Neural progenitor cell (in vitro differentiated cells): Measurements from ENCODE around the gene WNK1. TPM values are rescaled to one million over a fixed set of nuclear protein-coding genes. Genes with fewer than 3 reads are reported as not detected.

Experiments used
- DNase-seq: peaks from one replicate; pipeline ENCODE4 v3.0.0-alpha.2; 2016; ENCODE audit warnings: low spot score
- H2AFZ ChIP-seq: fragments of 200-600 bp; sonication (generic); replicated peaks from 2 replicates; pipeline ENCODE4 v1.6.1; 2016; ENCODE audit warnings: antibody characterized with exemption
- H3F3A ChIP-seq: fragments of 200-600 bp; sonication (generic); 2 replicates; pipeline ENCODE4 v1.6.1; 2016; ENCODE audit warnings: antibody characterized with exemption, low read depth
- H3K27ac ChIP-seq: fragments of 200-600 bp; sonication (generic); 2 replicates; pipeline ENCODE4 v1.5.1; 2016; ENCODE audit warnings: mild to moderate bottlenecking
- H3K27me3 ChIP-seq: fragments of 200-600 bp; sonication (generic); 2 replicates; pipeline ENCODE4 v1.6.1; 2016; ENCODE audit warnings: mild to moderate bottlenecking, moderate library complexity
- H3K36me3 ChIP-seq: fragments of 200-600 bp; sonication (generic); 2 replicates; pipeline ENCODE4 v1.5.1; 2016
- H3K4me1 ChIP-seq: fragments of 200-600 bp; sonication (generic); 2 replicates; pipeline ENCODE4 v1.6.1; 2016; ENCODE audit warnings: mixed run types
- H3K4me2 ChIP-seq: fragments of 200-600 bp; sonication (generic); 2 replicates; pipeline ENCODE4 v1.6.1; 2016
- H3K4me3 ChIP-seq: fragments of 200-600 bp; sonication (generic); 2 replicates; pipeline ENCODE4 v1.5.1; 2016
- H3K79me2 ChIP-seq: fragments of 200-600 bp; sonication (generic); 2 replicates; pipeline ENCODE4 v1.6.1; 2016; ENCODE audit warnings: low read depth
- H3K9ac ChIP-seq: fragments of 200-600 bp; sonication (generic); 2 replicates; pipeline ENCODE4 v1.6.1; 2016
- H3K9me3 ChIP-seq: fragments of 200-600 bp; sonication (generic); 2 replicates; pipeline ENCODE4 v1.5.1; 2016; ENCODE audit warnings: low read depth
- H4K20me1 ChIP-seq: fragments of 200-600 bp; sonication (generic); 2 replicates; pipeline ENCODE4 v1.6.1; 2016; ENCODE audit warnings: low read depth
- H3K27ac Mint-ChIP-seq: 3 replicates; pipeline ENCODE4 v1.8.0; 2021; ENCODE audit warnings: mixed read lengths
- H3K27me3 Mint-ChIP-seq: 2 replicates; pipeline ENCODE4 v1.8.0; 2022; ENCODE audit warnings: low read depth, mild to moderate bottlenecking, inconsistent platforms, moderate library complexity, mixed read lengths; ENCODE audit not compliant: insufficient read depth
- H3K36me3 Mint-ChIP-seq: 3 replicates; pipeline ENCODE4 v1.8.0; 2021; ENCODE audit warnings: mixed read lengths
- H3K4me1 Mint-ChIP-seq: 3 replicates; pipeline ENCODE4 v1.8.0; 2021; ENCODE audit warnings: mixed read lengths
- H3K4me3 Mint-ChIP-seq: 3 replicates; pipeline ENCODE4 v1.8.0; 2021; ENCODE audit warnings: mild to moderate bottlenecking, moderate library complexity, mixed read lengths
- H3K9me3 Mint-ChIP-seq: 3 replicates; pipeline ENCODE4 v1.8.0; 2020; ENCODE audit warnings: mixed read lengths
- CTCF ChIP-seq: fragments of 200-600 bp; sonication (generic); IDR thresholded peaks from 2 replicates; pipeline ENCODE4 v1.5.1; 2017; ENCODE audit warnings: antibody characterized with exemption, mild to moderate bottlenecking
- EZH2 ChIP-seq: fragments of 200-600 bp; sonication (generic); IDR thresholded peaks from 2 replicates; pipeline ENCODE4 v1.6.1; 2017; ENCODE audit warnings: antibody characterized with exemption, mild to moderate bottlenecking, moderate library complexity
- EZH2phosphoT487 ChIP-seq: fragments of 200-600 bp; sonication (generic); IDR thresholded peaks from 2 replicates; pipeline ENCODE4 v1.6.1; 2017; ENCODE audit warnings: antibody characterized with exemption
- total RNA-seq: library from RNA; depleted of rRNA; stranded (reverse); fragments of >200 nt; gene quantifications from 2 replicates; pipeline ENCODE4 v1.2.3, GENCODE V29; 2015; ENCODE audit warnings: low replicate concordance

The WNK1 gene
- total RNA-seq, 1 donor from 2014 or later: 73.1 TPM

GRCh38 chr12:761256-761655 is 8.9 kb downstream of the WNK1 start:
- H3K9ac ChIP-seq: no peak overlapping the region
- no peaks in the 10 kb centered on the region for H3K9me3 ChIP-seq
- no peak for DNase-seq
- peaks cover 71% of the 10 kb centered on the region for H4K20me1 ChIP-seq
- H3F3A ChIP-seq: no peaks in the 10 kb centered on the region
- H3K4me2 ChIP-seq: no peak overlapping the region
- H3K4me1 Mint-ChIP-seq: peaks cover 13% of the 10 kb centered on the region
- H3K36me3 Mint-ChIP-seq: peaks cover 33% of the 10 kb centered on the region
- TF ChIP-seq EZH2: no peak
- no peak for TF ChIP-seq CTCF
- no peak for TF ChIP-seq EZH2phosphoT487
- no peaks in the 10 kb centered on the region for H3K27me3 ChIP-seq
- peaks cover 6% of the 10 kb centered on the region for H3K4me1 ChIP-seq
- H3K4me3 ChIP-seq: no peak overlapping the region
- no peak overlapping the region for H3K4me3 Mint-ChIP-seq
- peaks cover 16% of the 10 kb centered on the region for H3K36me3 ChIP-seq
- no peak overlapping the region for H2AFZ ChIP-seq
- H3K27me3 Mint-ChIP-seq: no peaks in the 10 kb centered on the region
- H3K9me3 Mint-ChIP-seq: peaks cover 11% of the 10 kb centered on the region
- H3K27ac Mint-ChIP-seq: no peak overlapping the region
- H3K27ac ChIP-seq: no peak overlapping the region
- H3K79me2 ChIP-seq: peaks cover 100% of the 10 kb centered on the region

GRCh38 chr12:765840-766239 is 13.5 kb downstream of the WNK1 start:
- peaks cover 8% of the 10 kb centered on the region for H3K9me3 Mint-ChIP-seq
- H3K9ac ChIP-seq: no peak overlapping the region
- no peak overlapping the region for H2AFZ ChIP-seq
- H3K27me3 Mint-ChIP-seq: peaks cover 2% of the 10 kb centered on the region
- H3K27ac Mint-ChIP-seq: no peak overlapping the region
- H3K36me3 Mint-ChIP-seq: peaks cover 33% of the 10 kb centered on the region
- no peaks in the 10 kb centered on the region for H3K4me1 Mint-ChIP-seq
- H3K36me3 ChIP-seq: peaks cover 15% of the 10 kb centered on the region
- H3K4me3 Mint-ChIP-seq: no peak overlapping the region
- DNase-seq: no peak
- H3K79me2 ChIP-seq: peaks cover 100% of the 10 kb centered on the region
- H3K27ac ChIP-seq: no peak overlapping the region
- no peaks in the 10 kb centered on the region for H3F3A ChIP-seq
- TF ChIP-seq EZH2phosphoT487 (no peak), EZH2 (no peak), CTCF (no peak)
- H4K20me1 ChIP-seq: peaks cover 68% of the 10 kb centered on the region
- no peaks in the 10 kb centered on the region for H3K4me1 ChIP-seq
- no peak overlapping the region for H3K4me2 ChIP-seq
- no peaks in the 10 kb centered on the region for H3K9me3 ChIP-seq
- no peaks in the 10 kb centered on the region for H3K27me3 ChIP-seq
- H3K4me3 ChIP-seq: no peak overlapping the region

GRCh38 chr12:768434-768833 is 16.1 kb downstream of the WNK1 start:
- TF ChIP-seq EZH2phosphoT487: no peak

GRCh38 chr12:770479-770878 is 18.1 kb downstream of the WNK1 start:
- H3K27me3 Mint-ChIP-seq: peaks cover 2% of the 10 kb centered on the region
- peaks cover 8% of the 10 kb centered on the region for H3K4me1 Mint-ChIP-seq
- no peak overlapping the region for H3K4me2 ChIP-seq
- H3K4me3 Mint-ChIP-seq: no peak overlapping the region
- no peak overlapping the region for H3K27ac Mint-ChIP-seq
- no peak overlapping the region for H3K4me3 ChIP-seq
- H3K79me2 ChIP-seq: peaks cover 100% of the 10 kb centered on the region
- no peaks in the 10 kb centered on the region for H3K27me3 ChIP-seq
- no peak for DNase-seq
- H3K36me3 ChIP-seq: no peaks in the 10 kb centered on the region
- H3K9me3 Mint-ChIP-seq: no peaks in the 10 kb centered on the region
- peaks cover 84% of the 10 kb centered on the region for H4K20me1 ChIP-seq
- no peak overlapping the region for H2AFZ ChIP-seq
- TF ChIP-seq CTCF: no peak
- no peak for TF ChIP-seq EZH2
- peak overlapping the region; percentile 25 for H3K27ac ChIP-seq
- H3K4me1 ChIP-seq: peaks cover 18% of the 10 kb centered on the region
- H3K36me3 Mint-ChIP-seq: peaks cover 15% of the 10 kb centered on the region
- no peak overlapping the region for H3K9ac ChIP-seq
- no peaks in the 10 kb centered on the region for H3K9me3 ChIP-seq
- peaks cover 20% of the 10 kb centered on the region for H3F3A ChIP-seq

More at GRCh38 chr12:768434-768833, 16.1 kb downstream of the WNK1 start:
- no peak for DNase-seq
- no peak overlapping the region for H3K4me3 Mint-ChIP-seq
- Histone ChIP-seq H3K4me1 (peaks cover 4% of the 10 kb centered on the region), H3K4me2 (no peak overlapping the region), H3K79me2 (peaks cover 100% of the 10 kb centered on the region), H4K20me1 (peaks cover 76% of the 10 kb centered on the region), H3K36me3 (peaks cover 6% of the 10 kb centered on the region), H3K4me3 (no peak overlapping the region), H3F3A (peaks cover 5% of the 10 kb centered on the region), H3K27me3 (no peaks in the 10 kb centered on the region), H3K9ac (no peak overlapping the region), H2AFZ (no peak overlapping the region), H3K27ac (no peak overlapping the region), H3K9me3 (no peaks in the 10 kb centered on the region)
- H3K4me1 Mint-ChIP-seq: no peaks in the 10 kb centered on the region
- peaks cover 2% of the 10 kb centered on the region for H3K27me3 Mint-ChIP-seq
- no peak overlapping the region for H3K27ac Mint-ChIP-seq
- peaks cover 19% of the 10 kb centered on the region for H3K36me3 Mint-ChIP-seq
- no peaks in the 10 kb centered on the region for H3K9me3 Mint-ChIP-seq
